ENCODE results near the gene SEMA5A. TPM values are rescaled to one million over a fixed set of nuclear protein-coding genes. Genes with fewer than 3 reads are reported as not detected.

The SEMA5A gene
- total and polyA plus RNA-seq, 8 donors, result 18.2 to 29.5 (median 20.8) TPM

DNA sequence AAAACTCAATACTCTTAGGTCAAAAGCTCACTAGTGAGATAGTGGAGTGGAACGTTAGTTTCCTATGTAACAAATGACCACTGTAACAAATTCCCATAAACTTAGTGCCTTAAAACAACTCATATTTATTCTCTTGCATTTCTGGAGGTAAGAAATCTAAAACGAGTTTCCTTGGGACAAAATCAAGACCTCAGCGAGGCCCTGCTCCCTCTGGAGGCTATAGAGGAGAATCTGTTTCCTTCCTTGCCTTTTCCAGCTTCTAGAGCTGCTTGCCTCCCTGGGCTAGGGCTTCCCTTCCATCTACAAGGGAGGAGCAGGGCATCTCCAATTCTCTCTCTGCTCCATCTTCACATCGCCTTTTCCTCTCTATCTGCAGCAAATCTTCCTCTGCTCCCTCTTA is 32.0 kb downstream of the SEMA5A start:
- no peak for ATAC-seq
- no peak overlapping the region for H3K27ac ChIP-seq
- no peaks in the 10 kb centered on the region for H3K27me3 ChIP-seq
- H3K4me3 ChIP-seq, result no peak overlapping the region
- TF ChIP-seq, protein P1, sequence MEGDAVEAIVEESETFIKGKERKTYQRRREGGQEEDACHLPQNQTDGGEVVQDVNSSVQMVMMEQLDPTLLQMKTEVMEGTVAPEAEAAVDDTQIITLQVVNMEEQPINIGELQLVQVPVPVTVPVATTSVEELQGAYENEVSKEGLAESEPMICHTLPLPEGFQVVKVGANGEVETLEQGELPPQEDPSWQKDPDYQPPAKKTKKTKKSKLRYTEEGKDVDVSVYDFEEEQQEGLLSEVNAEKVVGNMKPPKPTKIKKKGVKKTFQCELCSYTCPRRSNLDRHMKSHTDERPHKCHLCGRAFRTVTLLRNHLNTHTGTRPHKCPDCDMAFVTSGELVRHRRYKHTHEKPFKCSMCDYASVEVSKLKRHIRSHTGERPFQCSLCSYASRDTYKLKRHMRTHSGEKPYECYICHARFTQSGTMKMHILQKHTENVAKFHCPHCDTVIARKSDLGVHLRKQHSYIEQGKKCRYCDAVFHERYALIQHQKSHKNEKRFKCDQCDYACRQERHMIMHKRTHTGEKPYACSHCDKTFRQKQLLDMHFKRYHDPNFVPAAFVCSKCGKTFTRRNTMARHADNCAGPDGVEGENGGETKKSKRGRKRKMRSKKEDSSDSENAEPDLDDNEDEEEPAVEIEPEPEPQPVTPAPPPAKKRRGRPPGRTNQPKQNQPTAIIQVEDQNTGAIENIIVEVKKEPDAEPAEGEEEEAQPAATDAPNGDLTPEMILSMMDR (IDR thresholded peaks at IDR 0.05), result no peak
- no peaks in the 10 kb centered on the region for H3K9me3 ChIP-seq
- H3K4me1 ChIP-seq, result no peaks in the 10 kb centered on the region
- intact Hi-C loops (cut with DNase I), result no loop called here
- DNase-seq, result peak in 1 of 4 donors; percentile 22
- H3K36me3 ChIP-seq, result no peaks in the 10 kb centered on the region

DNA sequence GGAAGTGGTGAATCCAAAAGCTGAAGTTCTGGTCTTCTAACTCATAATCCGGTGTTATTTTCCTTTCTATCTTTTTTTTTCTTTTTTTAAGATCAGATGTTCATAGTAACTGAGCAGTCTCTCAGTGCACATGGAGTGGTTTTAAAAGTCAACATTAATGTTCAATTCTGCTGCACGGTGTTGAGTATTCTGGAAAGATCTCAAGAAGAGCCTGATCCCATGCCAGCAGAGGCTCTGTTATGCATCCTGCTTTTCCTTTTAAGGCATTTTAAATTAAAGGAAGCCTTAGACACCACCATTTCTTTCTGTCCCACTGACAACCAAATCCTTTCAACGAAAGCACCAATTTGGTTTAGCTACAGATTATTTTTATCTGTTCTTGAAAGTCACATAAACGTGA is 33.4 kb downstream of the SEMA5A start:
- DNase-seq (peak in 2 of 4 donors; percentile 36 to 59), ATAC-seq (peak; percentile 66)
- H3K9me3 ChIP-seq, result no peaks in the 10 kb centered on the region
- no peaks in the 10 kb centered on the region for H3K36me3 ChIP-seq
- H3K4me3 ChIP-seq, result no peak overlapping the region
- no peaks in the 10 kb centered on the region for H3K4me1 ChIP-seq
- intact Hi-C loops (cut with DNase I), result no loop called here
- no peak overlapping the region for H3K27ac ChIP-seq
- no peaks in the 10 kb centered on the region for H3K27me3 ChIP-seq
- TF ChIP-seq, protein P1 (IDR thresholded peaks at IDR 0.05), result no peak

DNA sequence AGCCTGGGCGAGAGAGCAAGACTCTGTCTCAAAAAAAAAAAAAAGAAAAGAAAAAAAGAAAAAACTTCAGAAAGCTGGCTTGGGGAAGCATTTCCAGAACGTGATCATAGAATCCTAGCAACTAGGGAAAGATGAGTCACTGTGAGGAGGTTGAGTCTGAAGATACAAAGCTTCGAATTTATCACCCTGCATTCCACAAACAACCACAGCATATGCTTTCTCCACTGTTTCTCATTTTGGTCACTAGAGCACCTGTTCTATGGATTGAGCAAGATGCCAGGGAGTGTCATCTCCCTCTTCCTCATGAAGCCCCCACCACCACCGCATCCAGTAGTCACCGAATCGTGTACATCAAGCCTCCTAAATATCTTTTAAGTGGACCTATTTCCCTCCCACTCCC is 37.9 kb downstream of the SEMA5A start:
- no peaks in the 10 kb centered on the region for H3K27me3 ChIP-seq
- H3K4me3 ChIP-seq, result no peak overlapping the region
- no peak overlapping the region for H3K27ac ChIP-seq
- no peak for ATAC-seq
- TF ChIP-seq, protein P1 (IDR thresholded peaks at IDR 0.05), result no peak
- intact Hi-C loops (cut with DNase I), result no loop called here
- H3K9me3 ChIP-seq, result no peaks in the 10 kb centered on the region
- H3K36me3 ChIP-seq, result no peaks in the 10 kb centered on the region
- no peaks in the 10 kb centered on the region for H3K4me1 ChIP-seq
- no peak for DNase-seq

DNA sequence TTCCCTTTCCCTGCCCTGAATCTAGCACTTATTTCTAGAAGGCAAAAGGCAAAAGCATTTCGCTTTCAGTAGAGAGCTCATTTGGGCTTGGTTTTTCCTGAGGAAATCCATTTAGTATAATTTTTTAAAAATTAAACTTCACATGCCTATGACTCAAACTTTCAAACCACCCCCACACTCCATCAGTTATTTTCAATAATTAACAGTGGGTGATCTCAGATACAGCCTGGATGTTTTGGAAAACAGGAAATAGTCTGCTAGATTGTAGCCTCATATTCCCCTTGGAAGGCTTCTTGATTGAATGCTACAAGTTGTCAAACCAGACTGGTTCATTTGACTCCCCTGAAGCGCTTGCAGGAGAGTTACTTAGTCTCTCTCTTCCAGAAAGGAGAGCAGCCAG is 40.6 kb downstream of the SEMA5A start:
- TF ChIP-seq, protein P1 (IDR thresholded peaks at IDR 0.05), result no peak
- intact Hi-C loops (cut with DNase I), result no loop called here
- no peak for ATAC-seq
- H3K4me1 ChIP-seq, result no peaks in the 10 kb centered on the region
- H3K9me3 ChIP-seq, result no peaks in the 10 kb centered on the region
- H3K4me3 ChIP-seq, result no peak overlapping the region
- H3K27me3 ChIP-seq, result no peaks in the 10 kb centered on the region
- H3K36me3 ChIP-seq, result no peaks in the 10 kb centered on the region
- no peak overlapping the region for H3K27ac ChIP-seq
- no peak for DNase-seq

DNA sequence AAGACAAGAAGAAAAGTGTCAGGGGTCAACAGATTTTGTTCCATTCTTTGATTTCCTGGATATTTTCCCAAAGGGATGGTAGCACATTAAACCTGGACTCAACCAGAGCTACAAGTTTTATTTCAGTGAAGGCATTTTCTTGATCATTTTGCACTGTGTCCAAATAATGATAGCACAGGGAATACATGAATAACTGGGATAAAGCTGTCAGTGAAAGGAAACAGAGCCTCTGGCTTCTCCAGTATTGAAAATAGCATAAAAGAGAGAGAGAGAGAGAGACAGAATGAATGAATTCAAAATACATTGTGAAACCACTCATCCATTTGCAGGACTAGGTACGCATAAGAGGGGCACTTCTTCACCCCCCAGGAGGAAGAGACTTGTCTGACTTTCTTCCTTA is 43.0 kb downstream of the SEMA5A start:
- ATAC-seq (no peak), DNase-seq (no peak)
- Histone ChIP-seq H3K27me3 (no peaks in the 10 kb centered on the region), H3K4me1 (no peaks in the 10 kb centered on the region), H3K9me3 (no peaks in the 10 kb centered on the region), H3K36me3 (no peaks in the 10 kb centered on the region), H3K27ac (no peak overlapping the region), H3K4me3 (no peak overlapping the region)
- intact Hi-C loops (cut with DNase I), result no loop called here
- TF ChIP-seq, protein P1 (IDR thresholded peaks at IDR 0.05), result no peak
